ENCODE results near the gene AP1M2. TPM values are rescaled to one million over a fixed set of nuclear protein-coding genes. Genes with fewer than 3 reads are reported as not detected.
A peak's percentile ranks its signal among the peaks of the same experiment; 100 is the strongest.
"Not testable (repeated sequence)": the region's sequence is repeated elsewhere in the genome, so short reads cannot be mapped to it uniquely, and the experiment has no call there.

The AP1M2 gene
- polyA plus RNA-seq, 6 donors from 2014 or later = 0.66 to 0.94 TPM; not detected in 4

DNA sequence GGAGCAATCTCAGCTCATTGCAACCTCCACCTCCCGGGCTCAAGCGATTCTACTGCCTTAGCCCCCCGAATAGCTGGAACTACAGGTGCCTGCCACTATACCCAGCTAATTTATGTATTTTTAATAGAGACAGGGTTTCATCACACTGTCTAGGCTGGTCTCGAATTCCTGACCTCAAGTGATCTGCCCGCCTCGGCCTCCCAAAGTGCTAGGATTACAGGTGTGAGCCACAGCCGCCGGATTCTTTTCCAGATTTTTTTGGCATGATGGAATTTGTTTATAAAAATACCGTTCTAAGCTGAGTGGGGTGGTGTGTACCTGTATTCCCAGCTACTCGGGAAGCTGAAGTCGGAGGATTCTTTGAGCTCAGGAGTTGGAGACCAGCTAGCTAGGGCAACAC, 49.4 kb downstream of the AP1M2 start:
- H3K27ac Mint-ChIP-seq = no peak overlapping the region
- no peak for DNase-seq
- no peak overlapping the region for H3K4me3 Mint-ChIP-seq
- H3K27me3 Mint-ChIP-seq = peaks cover 16 to 31% (median 30%) of the 10 kb centered on the region in 3 donors
- H3K9me3 Mint-ChIP-seq = no peaks in the 10 kb centered on the region
- no peaks in the 10 kb centered on the region for H3K36me3 Mint-ChIP-seq
- no peak for ATAC-seq (ENCODE audit: low read depth in 2 of 2)
- peaks cover 0 to 10% (median 0%) of the 10 kb centered on the region in 3 donors for H3K4me1 Mint-ChIP-seq

DNA sequence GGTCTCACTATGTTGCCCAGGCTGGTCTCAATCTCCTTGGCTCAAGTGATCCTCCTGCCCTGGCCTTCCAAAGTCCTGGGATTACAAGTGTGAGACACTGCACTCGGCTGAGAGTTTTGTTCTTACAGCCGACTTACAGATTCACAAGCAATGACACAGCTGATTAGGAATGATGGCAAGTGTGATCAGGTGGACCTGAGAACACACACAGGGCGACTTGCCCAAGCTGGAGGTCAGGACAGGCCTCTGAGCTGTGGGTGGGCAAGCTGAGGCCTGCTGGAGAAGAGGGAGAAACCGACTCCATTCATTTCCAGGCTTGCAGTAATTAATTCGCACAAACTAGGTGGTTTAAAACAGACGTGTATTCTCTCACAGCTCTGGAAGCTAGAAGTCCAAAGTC, 51.5 kb downstream of the AP1M2 start:
- no peak overlapping the region for H3K27ac Mint-ChIP-seq
- H3K4me1 Mint-ChIP-seq = peaks cover 0 to 10% (median 0%) of the 10 kb centered on the region in 3 donors
- H3K27me3 Mint-ChIP-seq = peaks cover 12 to 37% (median 28%) of the 10 kb centered on the region in 3 donors
- DNase-seq (no peak), ATAC-seq (ENCODE audit: low read depth in 2 of 2) (no peak)
- no peaks in the 10 kb centered on the region for H3K9me3 Mint-ChIP-seq
- no peak overlapping the region for H3K4me3 Mint-ChIP-seq
- H3K36me3 Mint-ChIP-seq = peaks cover 0 to 4% of the 10 kb centered on the region in 2 donors

DNA sequence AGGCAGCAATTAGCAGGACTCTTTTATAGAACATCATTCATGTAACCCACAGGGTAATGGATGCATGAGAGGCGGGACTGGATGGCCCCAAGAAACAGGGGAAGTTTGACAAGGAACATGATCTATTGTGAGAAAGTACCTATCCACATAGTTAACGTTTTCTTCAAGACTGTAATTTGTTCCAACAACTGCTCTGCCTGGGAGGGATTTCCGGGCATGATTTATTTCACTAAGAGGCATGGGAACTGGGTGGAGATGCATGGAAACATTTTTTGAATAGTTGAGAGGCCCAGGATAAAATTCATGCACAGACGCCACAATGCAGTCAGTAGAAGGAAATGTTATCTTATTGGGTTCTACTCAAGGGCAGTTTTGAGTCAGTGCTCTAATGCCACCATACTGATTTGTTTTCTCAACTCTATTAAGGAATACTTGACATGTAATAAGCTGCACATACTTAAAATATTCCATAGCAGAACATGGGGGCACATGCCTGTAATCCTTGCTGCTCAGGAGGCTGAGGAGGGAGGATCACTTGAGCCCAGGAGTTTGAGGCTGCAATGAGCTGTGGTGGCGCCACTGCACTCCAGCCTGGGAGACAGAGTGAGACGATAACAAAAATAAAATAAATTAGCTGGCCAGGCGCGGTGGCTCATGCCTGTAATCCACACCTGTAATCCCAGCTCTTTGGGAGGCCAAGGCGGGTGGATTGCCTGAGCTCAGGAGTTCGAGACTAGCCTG, 53.3 kb downstream of the AP1M2 start:
- peaks cover 0 to 4% of the 10 kb centered on the region in 2 donors for H3K36me3 Mint-ChIP-seq
- H3K4me1 Mint-ChIP-seq = peaks cover 0 to 8% (median 0%) of the 10 kb centered on the region in 3 donors
- ATAC-seq (ENCODE audit: low read depth in 2 of 2) (no peak), DNase-seq (no peak)
- no peak overlapping the region for H3K27ac Mint-ChIP-seq
- H3K27me3 Mint-ChIP-seq = peaks cover 9 to 23% (median 17%) of the 10 kb centered on the region in 3 donors
- peak overlapping the region in 1 of 8 donors; percentile 63 for H3K4me3 Mint-ChIP-seq
- H3K9me3 Mint-ChIP-seq = no peaks in the 10 kb centered on the region

DNA sequence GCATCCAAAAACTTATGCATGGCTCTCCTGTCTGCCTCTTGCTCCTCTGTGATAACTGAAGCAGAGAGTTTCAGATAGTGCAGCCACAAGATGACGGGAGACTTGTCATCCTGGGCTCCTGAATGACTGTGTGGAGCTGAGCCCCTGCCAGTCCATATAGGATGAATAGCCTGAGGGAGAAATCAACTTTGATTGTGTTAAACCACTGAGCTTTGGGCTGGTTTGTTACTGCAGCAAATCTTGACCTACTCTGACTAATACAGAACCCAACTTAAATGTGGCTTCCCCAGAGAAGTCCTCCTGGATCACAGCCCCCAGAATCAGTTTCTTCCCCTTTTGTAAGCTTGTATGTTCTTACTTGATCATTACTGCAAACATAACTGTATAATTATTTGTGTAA, 54.7 kb downstream of the AP1M2 start:
- Mint-ChIP-seq H3K4me1 (no peaks in the 10 kb centered on the region), H3K27me3 (peaks cover 8 to 18% (median 8%) of the 10 kb centered on the region in 3 donors), H3K4me3 (no peak overlapping the region), H3K36me3 (peaks cover 0 to 4% of the 10 kb centered on the region in 2 donors), H3K27ac (no peak overlapping the region), H3K9me3 (no peaks in the 10 kb centered on the region)
- ATAC-seq (ENCODE audit: low read depth in 2 of 2) (no peak), DNase-seq (no peak)

DNA sequence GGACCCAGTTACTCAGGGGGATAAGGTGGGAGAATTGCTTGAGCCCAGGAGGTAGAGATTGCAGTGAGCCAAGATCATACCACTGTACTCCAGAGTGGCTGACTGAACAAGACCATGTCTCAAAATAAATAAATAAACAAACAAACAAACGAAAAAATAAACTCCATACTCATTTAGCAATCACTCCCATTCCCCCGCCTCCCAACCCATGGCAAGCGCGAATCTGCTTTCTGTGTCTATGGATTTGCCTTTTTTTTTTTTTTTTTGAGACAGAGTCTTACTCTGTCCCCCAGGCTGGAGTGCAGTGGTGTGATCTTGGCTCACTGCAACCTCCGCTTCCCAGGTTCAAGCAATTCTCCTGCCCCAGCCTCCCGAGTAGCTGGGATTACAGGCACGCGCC, 60.2 kb downstream of the AP1M2 start:
- not testable (repeated sequence) for H3K9me3 Mint-ChIP-seq; DNase-seq; H3K27ac Mint-ChIP-seq; H3K4me3 Mint-ChIP-seq; ATAC-seq (ENCODE audit: low read depth in 2 of 2); H3K27me3 Mint-ChIP-seq; H3K36me3 Mint-ChIP-seq; H3K4me1 Mint-ChIP-seq

DNA sequence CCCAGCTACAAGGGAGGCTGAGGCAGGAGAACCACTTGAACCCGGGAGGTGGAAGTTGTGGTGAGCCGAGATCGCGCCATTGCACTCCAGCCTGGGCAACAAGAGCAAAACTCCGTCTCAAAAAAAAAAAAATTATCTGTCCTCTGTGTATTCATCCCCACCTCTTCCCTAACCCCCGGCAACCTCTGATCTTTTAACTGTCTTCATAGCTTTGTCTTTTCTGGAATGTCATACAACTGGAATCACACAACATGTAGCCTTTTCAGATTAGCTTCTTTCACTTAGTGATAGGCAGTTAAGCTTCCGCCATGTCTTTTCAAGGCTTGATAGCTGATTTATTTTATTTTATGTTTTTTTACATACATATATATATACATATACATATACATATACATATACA, 61.5 kb downstream of the AP1M2 start:
- no peak for DNase-seq
- Mint-ChIP-seq H3K4me1 (no peaks in the 10 kb centered on the region), H3K4me3 (no peak overlapping the region), H3K36me3 (no peaks in the 10 kb centered on the region), H3K27me3 (no peaks in the 10 kb centered on the region), H3K27ac (no peak overlapping the region), H3K9me3 (no peaks in the 10 kb centered on the region)
- no peak for ATAC-seq (ENCODE audit: low read depth in 2 of 2)

DNA sequence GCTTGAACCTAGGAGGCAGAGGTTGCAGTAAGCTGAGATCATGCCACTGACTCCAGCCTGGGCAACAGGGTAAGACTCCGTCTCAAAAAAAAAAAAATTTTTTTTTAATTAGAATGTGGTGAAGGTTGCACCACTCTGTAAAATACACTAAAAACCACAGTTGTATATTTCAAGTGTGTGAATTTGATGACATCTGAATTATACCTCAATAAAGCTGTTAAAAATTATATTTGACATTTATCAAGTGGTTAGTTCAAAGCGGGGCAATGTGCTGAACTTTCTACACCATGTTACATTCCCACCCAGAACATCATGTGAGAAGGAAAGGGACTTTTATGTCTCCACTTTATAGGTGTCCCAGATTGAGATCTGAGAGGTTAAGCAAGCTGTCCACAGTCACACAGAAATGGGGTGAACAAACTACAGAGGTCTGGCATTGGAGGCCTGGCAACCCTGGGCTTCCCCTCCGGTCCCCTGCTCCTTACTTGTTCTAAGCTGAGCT, 63.9 kb downstream of the AP1M2 start:
- no peak overlapping the region for H3K4me3 Mint-ChIP-seq
- H3K27me3 Mint-ChIP-seq = peaks cover 10 to 21% (median 20%) of the 10 kb centered on the region in 3 donors
- DNase-seq (no peak), ATAC-seq (ENCODE audit: low read depth in 2 of 2) (no peak)
- H3K27ac Mint-ChIP-seq = peak overlapping the region in 1 of 6 donors; percentile 19
- peaks cover 0 to 2% (median 0%) of the 10 kb centered on the region in 7 donors for H3K9me3 Mint-ChIP-seq
- peaks cover 13 to 15% (median 14%) of the 10 kb centered on the region in 3 donors for H3K4me1 Mint-ChIP-seq
- no peaks in the 10 kb centered on the region for H3K36me3 Mint-ChIP-seq

Other genes starting within 250 kb of the AP1M2 start
- 100 to 1,000 TPM; 156 to 235 (median 200) TPM for gene ICAM3, start 247.7 kb downstream of the AP1M2 start, polyA plus RNA-seq (ENCODE audit: low read depth in 6 of 6)
- gene TYK2, start 206.7 kb downstream of the AP1M2 start, polyA plus RNA-seq (ENCODE audit: low read depth in 6 of 6) = 10 to 100 TPM; 26.1 to 67.7 (median 48.5) TPM
- 10 to 100 TPM; 43.9 to 73.1 (median 53.9) TPM for gene CDC37, start 183.8 kb downstream of the AP1M2 start, polyA plus RNA-seq (ENCODE audit: low read depth in 6 of 6)
- 1 to 10 TPM in 1 of 6 donors, under 1 TPM in 4, not detected in 1; 0.17 to 2.8 (median 0.25) TPM for gene PDE4A, start 166.8 kb downstream of the AP1M2 start, polyA plus RNA-seq (ENCODE audit: low read depth in 6 of 6)
- 1 to 10 TPM in 5 of 6 donors, under 1 TPM in 1; 0.18 to 9.8 (median 7.7) TPM for gene KEAP1, start 84.0 kb downstream of the AP1M2 start, polyA plus RNA-seq (ENCODE audit: low read depth in 6 of 6)
- gene S1PR5, start 69.9 kb downstream of the AP1M2 start, polyA plus RNA-seq (ENCODE audit: low read depth in 6 of 6) = under 1 TPM in 5 of 6 donors, not detected in 1; 0.24 to 0.96 (median 0.75) TPM
- gene ATG4D, start 43.4 kb downstream of the AP1M2 start, polyA plus RNA-seq (ENCODE audit: low read depth in 6 of 6) = 10 to 100 TPM in 2 of 6 donors, 1 to 10 TPM in 4; 1.7 to 20.7 (median 9.4) TPM
- gene KRI1, start 21.3 kb downstream of the AP1M2 start, polyA plus RNA-seq (ENCODE audit: low read depth in 6 of 6) = 10 to 100 TPM; 10.6 to 47.6 (median 16.5) TPM
- gene CDKN2D, start 18.3 kb downstream of the AP1M2 start, polyA plus RNA-seq (ENCODE audit: low read depth in 6 of 6) = 100 to 1,000 TPM; 110 to 209 (median 153) TPM
- 100 to 1,000 TPM; 290 to 499 (median 313) TPM for gene SLC44A2, start 38.2 kb upstream of the AP1M2 start, polyA plus RNA-seq (ENCODE audit: low read depth in 6 of 6)
- 10 to 100 TPM; 34.2 to 95.0 (median 71.6) TPM for gene ILF3, start 67.0 kb upstream of the AP1M2 start, polyA plus RNA-seq (ENCODE audit: low read depth in 6 of 6)
- gene QTRT1, start 114.1 kb upstream of the AP1M2 start, polyA plus RNA-seq (ENCODE audit: low read depth in 6 of 6) = 10 to 100 TPM; 39.0 to 82.5 (median 46.2) TPM
- gene DNM2, start 130.8 kb upstream of the AP1M2 start, polyA plus RNA-seq (ENCODE audit: low read depth in 6 of 6) = 100 to 1,000 TPM in 1 of 6 donors, 10 to 100 TPM in 5; 53.6 to 111 (median 63.0) TPM
- 10 to 100 TPM; 17.4 to 25.8 (median 22.3) TPM for gene TMED1, start 248.9 kb upstream of the AP1M2 start, polyA plus RNA-seq (ENCODE audit: low read depth in 6 of 6)